A673 (cell line): ENCODE measurements around the gene HELZ. TPM values are rescaled to one million over a fixed set of nuclear protein-coding genes. Genes with fewer than 3 reads are reported as not detected.
A peak's percentile ranks its signal among the peaks of the same experiment; 100 is the strongest.

Experiments used
- BruUV-seq: library from RNA; stranded (reverse); fragments of 400-500 nt; replicated peaks from 2 replicates; lab custom pipeline; 2021; lab: Mats Ljungman, UMichigan
- CTCF ChIA-PET: fragments of 300-600 bp; sonication (Branson Sonifier 250); formaldehyde crosslinking; loops from one replicate; lab custom pipeline; 2022; ENCODE audit warnings: antibody characterized with exemption; lab: Charles Lee
- POLR2A ChIA-PET: fragments of 300-600 bp; sonication (Branson Sonifier 250); formaldehyde crosslinking; loops from one replicate; lab custom pipeline; 2022; ENCODE audit warnings: antibody characterized with exemption; ENCODE audit not compliant: low non-redundant PET; lab: Charles Lee
- DNase-seq: peaks from one replicate; pipeline ENCODE4 v3.0.0-alpha.2; 2015; ENCODE audit warnings: low spot score
- H3K27ac ChIP-seq: fragments of 200-600 bp; sonication (generic); 2 replicates; pipeline ENCODE4 v1.5.1; 2016; ENCODE audit warnings: mixed run types, low read depth, mild to moderate bottlenecking, mixed read lengths, antibody characterized with exemption, low read length; ENCODE audit not compliant: poor library complexity, severe bottlenecking
- H3K27me3 ChIP-seq: fragments of 200-600 bp; sonication (generic); replicated peaks from 2 replicates; pipeline ENCODE4 v1.6.1; 2017; ENCODE audit warnings: mixed run types, low read depth, mild to moderate bottlenecking, mixed read lengths, antibody characterized with exemption, low read length; ENCODE audit not compliant: insufficient read depth, poor library complexity
- H3K36me3 ChIP-seq: fragments of 200-600 bp; sonication (generic); 2 replicates; pipeline ENCODE4 v1.6.1; 2016; ENCODE audit warnings: mixed run types, mild to moderate bottlenecking, mixed read lengths, antibody characterized with exemption, low read length; ENCODE audit not compliant: insufficient read depth, poor library complexity, severe bottlenecking
- H3K4me1 ChIP-seq: fragments of 200-600 bp; sonication (generic); 2 replicates; pipeline ENCODE4 v1.6.1; 2017; ENCODE audit warnings: mixed run types, mild to moderate bottlenecking, mixed read lengths, antibody characterized with exemption, low read length; ENCODE audit not compliant: insufficient read depth, poor library complexity, severe bottlenecking
- H3K4me3 ChIP-seq: fragments of 200-600 bp; sonication (generic); 2 replicates; pipeline ENCODE4 v1.5.1; 2016; ENCODE audit warnings: low read depth, mixed run types, mild to moderate bottlenecking, mixed read lengths, low read length; ENCODE audit not compliant: poor library complexity, severe bottlenecking
- H3K9me3 ChIP-seq: fragments of 200-600 bp; sonication (generic); 2 replicates; pipeline ENCODE4 v1.6.1; 2016; ENCODE audit warnings: mixed run types, low read depth, mild to moderate bottlenecking, mixed read lengths, antibody characterized with exemption, low read length; ENCODE audit not compliant: poor library complexity, severe bottlenecking
- EZH2 ChIP-seq: fragments of 200-600 bp; sonication (generic); IDR thresholded peaks from 2 replicates; pipeline ENCODE4 v1.6.1; 2017; ENCODE audit warnings: borderline replicate concordance, low read depth, mild to moderate bottlenecking, mixed read lengths, antibody characterized with exemption, low read length; ENCODE audit not compliant: poor library complexity, severe bottlenecking
- intact Hi-C: fragments of 100-400 bp; cut with micrococcal nuclease; formaldehyde crosslinking; loops from one replicate; pipeline ENCODE4 v1.10.0; 2022; ENCODE audit not compliant: unreplicated experiment
- total RNA-seq: library from RNA; stranded (reverse); gene quantifications from 2 replicates; pipeline ENCODE4 v1.2.3, GENCODE V29; 2021
- TF ChIP-seq, protein P1 (sequence below): fragments of 300-800, 200-600 bp; sonication (generic); conservative IDR thresholded peaks from 2 replicates; pipeline ENCODE4 v1.5.1; 2017; ENCODE audit warnings: low read depth, mild to moderate bottlenecking, antibody characterized with exemption, low read length, moderate library complexity, mixed read lengths

The HELZ gene
- total RNA-seq, 1 experiment from 2014 or later: 57.3 TPM

- no peak for DNase-seq
- peaks cover 27% of the 10 kb centered on the region for H3K4me1 ChIP-seq
- H3K36me3 ChIP-seq: peaks cover 23% of the 10 kb centered on the region
- BruUV-seq: no TSS peak
- TF ChIP-seq EZH2: no peak
- TF ChIP-seq, protein P1, sequence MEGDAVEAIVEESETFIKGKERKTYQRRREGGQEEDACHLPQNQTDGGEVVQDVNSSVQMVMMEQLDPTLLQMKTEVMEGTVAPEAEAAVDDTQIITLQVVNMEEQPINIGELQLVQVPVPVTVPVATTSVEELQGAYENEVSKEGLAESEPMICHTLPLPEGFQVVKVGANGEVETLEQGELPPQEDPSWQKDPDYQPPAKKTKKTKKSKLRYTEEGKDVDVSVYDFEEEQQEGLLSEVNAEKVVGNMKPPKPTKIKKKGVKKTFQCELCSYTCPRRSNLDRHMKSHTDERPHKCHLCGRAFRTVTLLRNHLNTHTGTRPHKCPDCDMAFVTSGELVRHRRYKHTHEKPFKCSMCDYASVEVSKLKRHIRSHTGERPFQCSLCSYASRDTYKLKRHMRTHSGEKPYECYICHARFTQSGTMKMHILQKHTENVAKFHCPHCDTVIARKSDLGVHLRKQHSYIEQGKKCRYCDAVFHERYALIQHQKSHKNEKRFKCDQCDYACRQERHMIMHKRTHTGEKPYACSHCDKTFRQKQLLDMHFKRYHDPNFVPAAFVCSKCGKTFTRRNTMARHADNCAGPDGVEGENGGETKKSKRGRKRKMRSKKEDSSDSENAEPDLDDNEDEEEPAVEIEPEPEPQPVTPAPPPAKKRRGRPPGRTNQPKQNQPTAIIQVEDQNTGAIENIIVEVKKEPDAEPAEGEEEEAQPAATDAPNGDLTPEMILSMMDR: no peak
- no peaks in the 10 kb centered on the region for H3K9me3 ChIP-seq
- ChIA-PET POLR2A (no interaction called here), CTCF (no interaction called here)
- intact Hi-C loops: no loop called here
- H3K27ac ChIP-seq: no peak overlapping the region
- H3K4me3 ChIP-seq: no peak overlapping the region
- no peaks in the 10 kb centered on the region for H3K27me3 ChIP-seq
Observed at GRCh38 chr17:67241719-67242341, 3.2 kb downstream of the HELZ start.

- ChIA-PET CTCF (interaction anchor here (0.7 kb wide), 2 partner anchors 9 to 30 kb away, joined by 3 to 5 read pairs; no protein-coding TSS in a partner anchor), POLR2A (interaction anchor here (0.5 kb wide), 2 partner anchors 19 to 85 kb away, joined by 6 to 13 read pairs; no protein-coding TSS in a partner anchor)
- intact Hi-C loops: no loop called here
- BruUV-seq: no TSS peak
- H3K4me3 ChIP-seq: no peak overlapping the region
- H3K27me3 ChIP-seq: no peaks in the 10 kb centered on the region
- TF ChIP-seq EZH2: no peak
- TF ChIP-seq, protein P1: no peak
- no peak for DNase-seq
- H3K4me1 ChIP-seq: peaks cover 27% of the 10 kb centered on the region
- H3K36me3 ChIP-seq: peaks cover 28% of the 10 kb centered on the region
- peak overlapping the region; percentile 22 for H3K27ac ChIP-seq
- no peaks in the 10 kb centered on the region for H3K9me3 ChIP-seq
Observed at GRCh38 chr17:67239597-67239996, 5.4 kb downstream of the HELZ start.

DNA sequence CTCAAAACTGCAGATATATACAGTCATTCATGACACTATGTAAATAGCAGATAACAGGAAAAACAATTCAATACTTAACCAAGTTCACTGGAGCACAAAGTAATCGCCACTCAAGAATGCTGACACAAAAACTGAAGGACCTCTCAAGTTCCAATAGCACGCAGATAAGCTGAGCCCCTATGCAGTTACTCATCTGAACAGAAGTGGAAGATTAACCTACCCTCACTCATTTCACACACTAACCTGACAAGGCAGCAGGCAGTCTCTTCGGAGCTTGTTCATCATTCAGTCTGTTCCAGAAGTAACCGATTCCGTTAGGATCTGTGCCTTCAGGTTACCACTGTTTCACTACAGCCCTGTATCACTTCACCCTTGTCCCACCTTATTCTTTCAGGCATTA is 6.0 kb downstream of the HELZ start:
- peaks cover 27% of the 10 kb centered on the region for H3K4me1 ChIP-seq
- no peak for DNase-seq
- ChIA-PET CTCF (interaction anchor here (0.7 kb wide), 1 partner anchor 9 kb away, joined by 3 read pairs; no protein-coding TSS in a partner anchor), POLR2A (interaction anchor here (0.5 kb wide), 1 partner anchor 19 kb away, joined by 13 read pairs; no protein-coding TSS in a partner anchor)
- intact Hi-C loops: no loop called here
- no peak overlapping the region for H3K4me3 ChIP-seq
- H3K36me3 ChIP-seq: peaks cover 28% of the 10 kb centered on the region
- TF ChIP-seq, protein P1: no peak
- no peak for TF ChIP-seq EZH2
- BruUV-seq: no TSS peak
- no peaks in the 10 kb centered on the region for H3K9me3 ChIP-seq
- no peaks in the 10 kb centered on the region for H3K27me3 ChIP-seq
- H3K27ac ChIP-seq: no peak overlapping the region
